HG03175 (cell line): ENCODE data around the gene SSBP3.

Source experiments
- ATAC-seq: cut with Tn5 transposase; IDR thresholded peaks from one replicate; pipeline ENCODE4 v1.9.1; 2021; ENCODE audit warnings: mild to moderate bottlenecking, moderate library complexity; ENCODE audit not compliant: unreplicated experiment

Gene SSBP3

DNA sequence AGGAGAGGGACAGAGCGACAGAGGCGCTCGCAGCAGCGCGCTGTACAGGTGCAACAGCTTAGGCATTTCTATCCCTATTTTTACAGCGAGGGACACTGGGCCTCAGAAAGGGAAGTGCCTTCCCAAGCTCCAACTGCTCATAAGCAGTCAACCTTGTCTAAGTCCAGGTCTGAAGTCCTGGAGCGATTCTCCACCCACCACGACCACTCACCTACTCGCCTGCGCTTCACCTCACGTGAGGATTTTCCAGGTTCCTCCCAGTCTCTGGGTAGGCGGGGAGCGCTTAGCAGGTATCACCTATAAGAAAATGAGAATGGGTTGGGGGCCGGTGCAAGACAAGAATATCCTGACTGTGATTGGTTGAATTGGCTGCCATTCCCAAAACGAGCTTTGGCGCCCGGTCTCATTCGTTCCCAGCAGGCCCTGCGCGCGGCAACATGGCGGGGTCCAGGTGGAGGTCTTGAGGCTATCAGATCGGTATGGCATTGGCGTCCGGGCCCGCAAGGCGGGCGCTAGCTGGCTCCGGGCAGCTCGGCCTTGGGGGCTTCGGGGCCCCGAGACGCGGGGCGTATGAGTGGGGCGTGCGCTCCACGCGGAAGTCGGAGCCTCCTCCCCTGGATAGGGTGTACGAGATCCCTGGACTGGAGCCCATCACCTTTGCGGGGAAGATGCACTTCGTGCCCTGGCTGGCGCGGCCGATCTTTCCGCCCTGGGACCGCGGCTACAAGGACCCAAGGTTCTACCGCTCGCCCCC lies 206.3 kb downstream of the SSBP3 start, which contains the start of the genes CYB5RL and MRPL37:
TSS of gene CYB5RL (minus strand) at position 266 of the 754 bp plus-strand sequence. CDS start 4,414 bp downstream, outside the sequence.
TSS of gene MRPL37 (plus strand) at position 403 of the 754 bp plus-strand sequence. CDS start at position 480, 77 bp downstream.
- ATAC-seq: peak; percentile 98

DNA sequence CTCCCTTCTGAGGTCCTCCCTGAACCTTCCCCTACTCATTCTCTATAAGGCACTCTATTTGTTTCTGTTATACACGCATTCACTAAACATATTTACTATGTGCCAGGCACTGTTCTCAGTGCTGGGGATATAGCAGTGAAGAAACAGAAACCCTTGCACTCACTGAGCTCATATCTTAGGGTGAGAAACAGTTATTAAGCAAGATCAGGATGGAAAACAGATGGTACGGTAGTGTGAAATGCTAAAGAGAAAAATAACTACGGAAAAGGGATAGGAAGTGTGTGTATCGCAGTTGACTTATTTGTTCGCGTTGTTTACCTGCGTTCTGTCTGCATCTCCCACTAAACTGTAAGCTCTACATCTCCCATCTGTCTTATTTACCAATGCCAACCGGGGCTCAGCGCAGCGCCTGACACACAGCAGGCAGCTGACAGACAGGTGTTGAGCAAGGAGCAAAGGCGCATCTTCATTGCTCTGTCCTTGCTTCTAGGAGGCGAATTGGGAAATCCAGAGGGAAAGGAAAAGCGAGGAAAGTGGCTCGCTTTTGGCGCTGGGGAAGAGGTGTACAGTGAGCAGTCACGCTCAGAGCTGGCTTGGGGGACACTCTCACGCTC lies 206.9 kb downstream of the SSBP3 start:
- ATAC-seq: no peak

DNA sequence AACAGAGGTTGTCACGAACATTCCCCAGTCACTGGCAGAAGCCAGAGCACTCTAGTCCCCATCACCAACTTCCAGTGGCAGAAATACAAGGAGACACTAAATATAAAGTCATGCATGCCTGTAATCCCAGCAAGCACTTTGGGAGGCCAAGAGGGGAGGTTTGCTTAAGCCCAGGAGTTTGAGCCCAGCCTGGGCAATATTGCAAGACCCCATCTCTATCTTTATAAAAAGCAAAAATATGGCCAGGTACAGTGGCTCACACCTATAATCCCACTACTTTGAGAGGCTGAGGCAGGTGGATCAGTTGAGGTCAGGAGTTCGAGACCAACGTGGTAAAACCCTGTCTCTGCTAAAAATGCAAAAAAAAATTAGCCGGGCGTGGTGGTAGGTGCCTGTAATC lies 212.7 kb downstream of the SSBP3 start:
- ATAC-seq: no peak

DNA sequence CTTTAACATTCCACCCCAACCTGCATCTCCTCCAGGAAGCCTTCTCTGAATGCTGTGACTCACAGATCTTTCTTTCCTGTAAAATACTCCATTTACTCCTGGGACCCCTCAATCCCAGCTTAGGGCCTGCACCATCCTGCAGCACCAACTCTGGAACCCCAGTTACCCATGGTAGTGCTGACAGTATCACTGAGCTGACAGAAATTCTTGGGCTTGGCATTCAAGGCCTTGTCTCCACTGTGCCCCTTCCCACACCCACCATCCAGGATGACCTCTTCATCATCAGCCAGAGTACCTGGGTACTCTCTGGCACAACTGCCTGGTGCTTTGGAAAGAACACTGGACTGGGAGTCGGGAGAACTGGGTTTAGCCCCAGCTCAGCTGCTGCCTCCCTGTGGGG lies 214.7 kb downstream of the SSBP3 start:
- no peak for ATAC-seq

DNA sequence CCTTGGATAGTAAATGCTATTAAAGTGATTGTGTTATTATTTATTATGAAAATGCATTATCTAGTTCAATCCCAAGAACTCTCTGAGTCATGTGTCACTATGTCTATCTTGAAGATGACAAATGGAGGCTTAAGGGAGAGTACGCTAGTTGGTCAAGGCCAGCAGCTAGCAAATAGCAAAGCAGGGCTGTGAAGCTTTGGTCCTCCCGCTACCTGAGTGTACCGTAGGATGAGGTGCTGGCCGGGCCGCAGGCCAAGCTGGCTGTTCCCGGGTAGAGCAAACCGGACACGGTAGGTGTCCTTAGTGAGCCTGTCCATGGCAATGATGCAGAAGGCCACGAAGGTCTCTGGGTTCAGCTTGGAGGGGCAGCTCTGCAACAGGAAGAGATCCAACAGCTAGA lies 215.7 kb downstream of the SSBP3 start:
- ATAC-seq: no peak

DNA sequence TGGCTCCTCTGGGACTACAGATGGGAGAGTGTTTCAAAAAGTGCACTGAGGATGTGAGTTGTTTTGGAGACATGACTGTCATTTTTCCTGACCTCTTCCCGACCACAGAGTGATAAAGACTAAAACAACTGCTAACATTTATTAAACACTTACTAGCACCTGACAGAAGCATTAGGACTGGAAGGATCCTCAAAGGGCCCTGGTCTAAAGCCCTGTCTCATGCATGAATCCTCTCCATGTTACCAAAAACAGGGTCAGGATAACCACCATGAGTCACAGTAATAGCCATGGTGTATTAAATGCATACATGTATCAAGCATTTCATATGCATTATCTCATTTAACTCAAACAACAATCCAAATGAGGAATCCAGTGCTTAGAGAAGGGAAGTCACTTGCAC lies 217.9 kb downstream of the SSBP3 start:
- ATAC-seq: no peak

DNA sequence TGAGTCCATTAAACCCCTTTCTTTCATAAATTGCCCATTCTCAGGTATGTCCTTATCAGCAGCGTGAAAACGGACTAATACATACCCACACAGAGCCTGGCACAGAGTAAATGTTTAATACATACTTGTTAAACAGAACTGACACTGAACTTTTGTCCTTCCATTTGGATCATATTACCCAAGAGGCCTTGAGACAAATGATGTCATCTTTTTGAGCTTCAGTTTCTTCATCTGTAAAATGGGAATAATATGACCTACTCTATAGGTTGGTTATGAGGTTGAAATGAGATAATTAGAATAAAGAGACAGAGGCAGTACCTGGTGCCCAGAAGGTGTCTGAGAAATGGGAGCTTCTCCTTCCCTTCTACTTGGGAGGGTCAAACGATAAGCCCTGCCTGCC lies 220.1 kb downstream of the SSBP3 start:
- ATAC-seq: no peak

DNA sequence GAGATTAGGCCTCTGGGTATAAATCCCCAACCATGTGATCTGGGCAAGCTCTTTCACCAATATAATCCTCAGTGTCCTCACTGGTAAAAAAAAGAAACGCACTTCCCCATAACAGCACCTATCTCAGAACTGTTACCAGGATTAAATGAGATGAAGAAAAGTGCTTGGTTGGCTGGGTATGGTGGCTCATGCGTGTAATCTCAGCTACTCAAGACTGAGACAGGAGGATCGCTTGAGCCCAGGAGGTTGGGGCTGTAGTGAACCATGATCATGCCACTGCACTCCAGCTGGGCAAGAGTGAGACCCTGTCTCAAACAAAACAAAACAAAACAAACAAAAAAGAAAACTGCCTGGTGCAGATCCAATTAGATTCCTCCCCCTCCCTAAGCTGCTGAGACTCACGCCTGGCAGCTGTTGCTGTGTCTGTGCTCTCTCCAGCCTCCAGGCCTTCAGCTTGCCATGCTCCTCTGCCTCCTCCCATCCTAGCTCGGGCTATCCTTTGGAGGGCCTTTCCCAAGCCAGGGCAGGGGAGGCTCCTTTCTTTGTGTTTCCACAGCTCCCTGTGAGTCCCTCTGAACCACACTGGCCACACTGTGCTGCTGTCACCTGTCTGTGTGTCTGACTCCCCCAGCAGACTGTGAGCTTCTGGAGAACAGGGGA lies 225.4 kb downstream of the SSBP3 start:
- ATAC-seq: no peak

DNA sequence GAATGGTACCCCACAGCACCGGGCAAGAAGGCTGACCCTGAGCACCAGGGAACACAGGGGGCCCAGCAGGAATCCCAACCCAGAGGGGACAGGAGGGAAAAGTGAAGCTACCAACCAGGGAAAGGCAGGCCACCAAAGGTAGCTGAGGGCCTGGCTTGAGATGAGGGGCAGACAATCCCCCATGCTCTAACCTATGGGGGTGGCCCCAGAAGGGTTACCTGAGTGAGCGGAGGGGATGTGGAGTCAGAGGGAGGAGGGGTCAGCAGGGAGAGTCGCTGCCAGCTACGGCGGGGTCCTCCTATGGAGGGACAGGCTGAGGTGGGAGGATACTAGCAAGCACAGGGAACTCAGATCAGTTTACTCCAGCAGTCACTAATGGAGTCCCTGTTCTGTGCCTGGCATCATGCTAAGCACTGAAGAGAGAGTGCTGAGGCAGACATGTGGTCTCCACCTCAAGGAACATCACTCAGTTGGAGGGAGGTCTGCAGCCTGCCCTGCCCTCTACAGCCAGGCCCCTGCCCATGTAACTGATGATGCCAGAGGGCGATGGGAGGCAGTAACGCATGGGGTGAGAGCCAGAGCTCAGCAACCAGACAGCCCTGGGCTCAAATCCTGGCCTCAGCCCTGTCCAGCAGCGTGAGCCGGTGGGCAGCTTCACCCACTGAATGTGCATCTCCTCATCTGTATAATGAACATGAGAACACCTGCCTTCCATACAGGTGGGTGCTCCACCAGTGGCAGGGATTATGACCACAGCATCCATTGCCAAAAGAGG lies 227.7 kb downstream of the SSBP3 start:
- no peak for ATAC-seq

DNA sequence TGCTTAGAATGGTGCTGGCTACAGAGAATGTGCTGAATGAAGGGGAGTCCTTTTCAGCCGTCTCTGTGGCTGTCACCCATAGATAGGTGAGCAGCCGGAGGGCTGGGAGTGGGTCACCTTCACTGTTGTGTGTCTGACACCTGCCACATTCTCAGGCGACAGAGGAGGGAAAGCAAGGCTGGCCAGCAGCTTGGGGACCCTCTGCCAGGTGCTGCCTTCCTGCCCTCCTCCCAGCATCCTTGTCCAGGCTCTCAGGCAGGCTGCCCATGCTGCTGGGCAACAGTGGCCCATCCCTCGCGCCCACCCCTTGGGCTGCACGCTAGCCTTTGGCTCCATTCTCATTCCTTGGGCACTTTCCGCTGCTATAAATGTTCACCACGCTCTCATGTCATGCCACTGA lies 228.5 kb downstream of the SSBP3 start:
- ATAC-seq: no peak

DNA sequence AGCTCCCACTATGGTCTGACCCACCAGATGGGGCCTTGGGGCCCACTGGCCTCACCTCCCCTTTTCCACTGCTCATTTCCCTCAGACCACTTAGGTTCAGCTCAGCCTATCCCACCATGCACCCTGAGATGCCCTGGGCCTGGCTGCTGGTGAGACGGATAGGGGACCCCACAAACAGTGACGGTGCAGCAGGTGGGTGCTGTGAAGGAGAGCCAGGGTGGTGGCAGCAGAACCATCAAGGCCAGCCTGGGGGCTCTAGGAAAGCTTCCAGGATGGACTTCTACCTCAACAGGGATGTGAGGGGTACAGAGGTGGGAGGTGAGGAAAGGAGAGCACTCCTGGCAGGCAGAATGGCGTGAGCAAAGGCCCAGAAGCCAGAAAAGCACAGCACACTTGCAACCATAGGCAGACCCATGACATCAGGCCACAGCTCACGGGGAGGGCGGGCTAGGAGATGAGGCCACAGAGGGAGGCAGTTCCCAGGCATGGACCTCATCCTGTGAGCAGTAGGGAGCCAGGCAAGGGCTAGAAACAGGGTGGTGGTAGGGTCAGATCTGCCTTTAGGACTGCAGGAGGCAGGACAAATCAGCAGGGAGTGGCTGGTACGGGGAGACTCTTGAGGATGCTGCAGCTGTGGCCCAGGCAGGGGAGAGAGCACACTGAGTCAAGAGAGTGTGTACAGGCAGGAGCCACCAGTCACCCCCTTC lies 229.4 kb downstream of the SSBP3 start:
- ATAC-seq: no peak
